LNCaP clone FGC (cell line): ENCODE results near the gene S100A13.

ENCODE experiments used
- DNase-seq: peaks from one replicate; pipeline ENCODE4 v3.0.0-alpha.2; 2011; ENCODE audit warnings: low read depth
- H3K4me3 ChIP-seq: 2 replicates; pipeline ENCODE4 v1.5.1; 2011; ENCODE audit warnings: mild to moderate bottlenecking, low read depth, low read length, control low read depth
- CTCF ChIP-seq: IDR thresholded peaks from 2 replicates; pipeline ENCODE4 v1.5.1; 2012; ENCODE audit warnings: mild to moderate bottlenecking; ENCODE audit not compliant: control insufficient read depth, insufficient read depth; ENCODE audit errors: extremely low read depth

Gene S100A13

GRCh38 chr1:153616144-153616916 lies 11.0 kb downstream of the S100A13 start, which contains the start of gene S100A14:
Gene S100A14, minus strand, starts transcription at chr1:153616325. Its CDS starts 467 bp downstream, at chr1:153615858.
- no peak for TF ChIP-seq CTCF
- no peak for DNase-seq
- no peak within 1 kb of the TSS for H3K4me3 ChIP-seq

GRCh38 chr1:153615406-153615805 lies 11.9 kb downstream of the S100A13 start:
- TF ChIP-seq CTCF, result no peak
- DNase-seq, result no peak
- H3K4me3 ChIP-seq, result no peak overlapping the region

- no peak for TF ChIP-seq CTCF
Observed at GRCh38 chr1:153614906-153615305, 12.4 kb downstream of the S100A13 start.

GRCh38 chr1:153614189-153614900 lies 13.0 kb downstream of the S100A13 start:
- TF ChIP-seq CTCF, result no peak
- DNase-seq, result no peak
- no peak overlapping the region for H3K4me3 ChIP-seq

More at GRCh38 chr1:153614906-153615305, 12.4 kb downstream of the S100A13 start:
- DNase-seq, result no peak
- no peak overlapping the region for H3K4me3 ChIP-seq

GRCh38 chr1:153613406-153613805 lies 13.9 kb downstream of the S100A13 start:
- TF ChIP-seq CTCF, result no peak
- H3K4me3 ChIP-seq, result no peak overlapping the region
- no peak for DNase-seq

- H3K4me3 ChIP-seq, result no peak within 1 kb of the TSS
- DNase-seq, result no peak
- TF ChIP-seq CTCF, result no peak
Observed at GRCh38 chr1:153612755-153613331, 14.5 kb downstream of the S100A13 start, which contains the start of gene S100A16. Gene S100A16, minus strand, starts transcription at chr1:153613137. Its CDS starts 4,986 bp downstream, at chr1:153608151.
